HepG2 (cell line): ENCODE measurements around the gene ACACA. TPM values are rescaled to one million over a fixed set of nuclear protein-coding genes. Genes with fewer than 3 reads are reported as not detected.

ENCODE experiments used
- ATAC-seq: fragments of 200-7000 bp; cut with Tn5 transposase; 3 replicates; pipeline ENCODE4 v1.9.1; 2020; ENCODE audit warnings: mild to moderate bottlenecking, moderate library complexity
- BruUV-seq: library from RNA; stranded (reverse); fragments of 400-500 nt; replicated peaks from 2 replicates; lab custom pipeline; 2021; lab: Mats Ljungman, UMichigan
- CTCF ChIA-PET: fragments of 300-600 bp; formaldehyde crosslinking; extraction: SDS; loops from one replicate; lab custom pipeline; 2021; ENCODE audit warnings: low total read pairs, inconsistent platforms, low intra/inter-chr PET ratio; lab: Yijun Ruan, JAX
- POLR2A ChIA-PET: fragments of 350-600 bp; sonication (Branson Sonifier 250); formaldehyde crosslinking; loops from one replicate; lab custom pipeline; 2020; ENCODE audit warnings: antibody characterized with exemption, inconsistent platforms; lab: Yijun Ruan, JAX
- DNase-seq: peaks from one replicate; pipeline ENCODE4 v3.0.0-alpha.2; 2015; ENCODE audit warnings: low spot score
- FAIRE-seq: peaks from 3 replicates; lab custom pipeline; 2011; peaks lifted over from hg19 to GRCh38; lab: Jason Lieb, UNC
- H2AFZ ChIP-seq: one replicate; pipeline ENCODE4 v1.6.1; 2011; ENCODE audit warnings: low read length, inconsistent platforms
- H3K27ac ChIP-seq: fragments of 300-600 bp; 3 replicates; pipeline ENCODE4 v1.8.0; 2011; ENCODE audit warnings: mixed run types, mild to moderate bottlenecking, mixed read lengths, low read length, inconsistent platforms; ENCODE audit not compliant: insufficient read depth; ENCODE audit errors: extremely low read length
- H3K27me3 ChIP-seq, 2 experiments: fragments of 200-600 bp in 1 of 2; 2 replicates in 1 of 2; 3 replicates in 1 of 2; pipeline versions ENCODE4 v1.6.0 to v1.8.0; 2011; ENCODE audit warnings: low read length in 2 of 2, mild to moderate bottlenecking in 2 of 2, moderate library complexity in 2 of 2, inconsistent platforms in 1 of 2; ENCODE audit not compliant: insufficient read depth in 2 of 2, control insufficient read depth in 1 of 2
- H3K36me3 ChIP-seq, 2 experiments: fragments of 200-600 bp in 1 of 2; replicated peaks in 1 of 2; 2 replicates in 1 of 2; 3 replicates in 1 of 2; pipeline versions ENCODE4 v1.5.1 to v1.8.0; 2011; ENCODE audit warnings: low read length in 2 of 2, inconsistent platforms in 1 of 2; ENCODE audit not compliant: insufficient read depth in 2 of 2, control insufficient read depth in 1 of 2
- H3K4me1 ChIP-seq: 2 replicates; pipeline ENCODE4 v1.5.1; 2012; ENCODE audit warnings: low read length, inconsistent platforms; ENCODE audit not compliant: insufficient read depth
- H3K4me2 ChIP-seq: 2 replicates; pipeline ENCODE4 v1.6.0; 2011; ENCODE audit warnings: low read depth, low read length, inconsistent platforms
- H3K4me3 ChIP-seq, 3 experiments: fragments of 200-600 bp in 1 of 3; sonication (generic), shearing (Covaris generic) in 1 of 3; replicated peaks in 1 of 3; 2 replicates each; pipeline ENCODE4 v1.5.1; 2011 to 2016; ENCODE audit warnings: low read length in 3 of 3, inconsistent platforms in 2 of 3, low read depth in 2 of 3, mild to moderate bottlenecking in 2 of 3, control low read depth in 1 of 3, mixed read lengths in 1 of 3; ENCODE audit not compliant: insufficient read depth in 1 of 3
- H3K79me2 ChIP-seq: one replicate; pipeline ENCODE4 v1.6.1; 2011; ENCODE audit warnings: low read length, inconsistent platforms; ENCODE audit not compliant: insufficient read depth
- H3K9ac ChIP-seq: 2 replicates; pipeline ENCODE4 v1.6.0; 2011; ENCODE audit warnings: mild to moderate bottlenecking, low read depth, low read length, inconsistent platforms; ENCODE audit not compliant: insufficient read depth
- H3K9me3 ChIP-seq: 2 replicates; pipeline ENCODE4 v1.5.1; 2012; ENCODE audit warnings: mild to moderate bottlenecking, low read length
- H4K20me1 ChIP-seq: 2 replicates; pipeline ENCODE4 v1.6.0; 2011; ENCODE audit warnings: inconsistent platforms, mild to moderate bottlenecking, low read length, moderate library complexity; ENCODE audit not compliant: insufficient read depth
- ARID5B ChIP-seq: IDR thresholded peaks from 2 replicates; pipeline ENCODE4 v1.4.0; 2020; ENCODE audit warnings: mild to moderate bottlenecking, missing genetic modification reagents
- ATAD3A ChIP-seq: sonication (generic); formaldehyde crosslinking; IDR thresholded peaks from 2 replicates; pipeline ENCODE4 v1.4.0; 2020; ENCODE audit warnings: missing genetic modification reagents
- ATF2 ChIP-seq: sonication (generic); formaldehyde crosslinking; IDR thresholded peaks from 2 replicates; pipeline ENCODE4 v1.4.0; 2020; ENCODE audit warnings: missing genetic modification reagents
- CREB1 ChIP-seq, 2 experiments: fragments of 450-650 bp in 1 of 2; IDR thresholded peaks; 2 replicates each; pipeline ENCODE4 v1.6.1; 2016 to 2017; ENCODE audit warnings: control low read depth in 1 of 2, mild to moderate bottlenecking in 1 of 2, missing compliant biosample characterization in 1 of 2, missing genetic modification characterization in 1 of 2
- ESRRA ChIP-seq: sonication (generic); formaldehyde crosslinking; IDR thresholded peaks from 2 replicates; pipeline ENCODE4 v1.5.1; 2020; ENCODE audit warnings: mild to moderate bottlenecking, low read depth, missing genetic modification reagents
- HNF4A ChIP-seq: sonication (generic); formaldehyde crosslinking; IDR thresholded peaks from 2 replicates; pipeline ENCODE4 v1.4.0; 2020; ENCODE audit warnings: missing genetic modification reagents
- KAT7 ChIP-seq: IDR thresholded peaks from 2 replicates; pipeline ENCODE4 v1.6.1; 2018; ENCODE audit warnings: borderline replicate concordance, missing compliant biosample characterization
- RARA ChIP-seq: IDR thresholded peaks from 2 replicates; pipeline ENCODE4 v1.6.1; 2016; ENCODE audit warnings: missing genetic modification reagents, missing compliant biosample characterization
- RBM22 ChIP-seq: fragments of 200-400 bp; formaldehyde crosslinking; optimal IDR thresholded peaks from 2 replicates; pipeline ENCODE3; 2017; ENCODE audit warnings: mild to moderate bottlenecking, low read length, moderate library complexity
- ZKSCAN1 ChIP-seq: fragments of 150-350 bp; IDR thresholded peaks from 2 replicates; pipeline ENCODE4 v1.6.1; 2014; ENCODE audit warnings: low read length
- ZNF160 ChIP-seq: sonication (generic); formaldehyde crosslinking; IDR thresholded peaks from 2 replicates; pipeline ENCODE4 v1.8.0; 2022; ENCODE audit warnings: mild to moderate bottlenecking, inconsistent platforms, missing genetic modification reagents
- ZNF256 ChIP-seq: sonication (generic); formaldehyde crosslinking; conservative IDR thresholded peaks from 2 replicates; pipeline ENCODE4 v1.4.0; 2020; ENCODE audit warnings: missing genetic modification reagents
- WGBS: methylation state at CpG from one replicate; pipeline ENCODE4 v1.1.6; 2017; ENCODE audit warnings: low lambda C conversion rate; 5-methylcytosine and 5-hydroxymethylcytosine counted together
- in situ Hi-C: cut with HindIII; loops from 2 replicates; pipeline ENCODE4 v1.10.0; 2017; ENCODE audit warnings: low pct_unique_long_range_greater_than_20kb; ENCODE audit not compliant: extremely low pct_ligation_motif_present
- intact Hi-C: fragments of 100-400 bp; cut with micrococcal nuclease; formaldehyde crosslinking; loops from one replicate; pipeline ENCODE4 v1.10.0; 2022; ENCODE audit not compliant: unreplicated experiment
- polyA plus RNA-seq, 8 experiments: library from polyadenylated mRNA; depleted of rRNA in 3 of 8; stranded (reverse) in 7 of 8; unstranded in 1 of 8; fragments of >200 nt; fragmentation: Illumina TruSeq in 4 of 8; extraction: Trizol in 4 of 8; gene quantifications; 2 replicates each; pipeline versions ENCODE4 v1.2.1 to v1.2.3, GENCODE V29; 2011 to 2016; ENCODE audit warnings: low read depth in 4 of 8, missing spikeins in 1 of 8, mixed read lengths in 1 of 8; ENCODE audit not compliant: insufficient read depth in 1 of 8
- total RNA-seq, 5 experiments: library from RNA; depleted of rRNA; stranded (reverse); fragments of >200 nt; fragmentation: Illumina TruSeq; extraction: Trizol; gene quantifications; 2 replicates each; pipeline ENCODE4 v1.2.3, GENCODE V29; 2016; ENCODE audit warnings: low read depth in 1 of 5
- TF ChIP-seq, protein P1 (sequence below): sonication (generic); formaldehyde crosslinking; IDR thresholded peaks from 2 replicates; pipeline ENCODE4 v1.5.0; 2020; ENCODE audit warnings: mild to moderate bottlenecking, missing genetic modification reagents
- TF ChIP-seq, protein P2 (sequence below): IDR thresholded peaks from 2 replicates; pipeline ENCODE4 v1.6.1; 2016; ENCODE audit warnings: low read depth

ACACA gene
- total and polyA plus RNA-seq, 2 of the 13 experiments (the other 11 are each of a cell fraction or from before 2014, with no cell fraction given), result 39.2 to 47.2 TPM

DNA sequence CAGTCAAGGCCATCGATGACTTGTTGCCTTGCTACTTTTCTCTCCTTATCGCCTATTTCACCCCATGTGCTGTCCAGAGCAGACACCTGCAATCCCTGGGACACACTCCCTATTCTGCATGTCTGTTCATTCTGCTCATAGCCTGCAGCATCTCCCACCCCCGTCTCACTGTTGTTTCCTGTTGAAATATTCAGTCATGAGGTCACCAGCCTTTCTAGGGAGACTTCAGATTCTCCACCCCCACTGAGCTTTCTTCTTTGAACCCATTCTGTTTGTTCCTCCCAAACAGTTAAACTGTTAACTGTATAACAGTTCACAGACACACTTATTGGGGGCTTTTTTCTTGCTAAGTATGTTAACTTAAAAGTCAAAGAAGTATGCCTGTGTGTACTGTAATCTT, 363.4 kb downstream of the ACACA start:
- CTCF ChIA-PET, result no interaction called here
- in situ Hi-C loops, result loop anchor here (10.0 kb wide), 1 partner anchor 148 kb away; no protein-coding TSS in a partner anchor
- POLR2A ChIA-PET, result no interaction called here
- peak; percentile 32; the same call in 1 of the 2 replicates for TF ChIP-seq HNF4A
- no peak for TF ChIP-seq ATAD3A (CRISPR knock-in tag)
- TF ChIP-seq KAT7 (CRISPR knock-in tag), result no peak
- TF ChIP-seq ZNF256 (CRISPR knock-in tag), result no peak
- 0 out of 2 replicates have a peak, but pooled peaks have one; percentile 3 for TF ChIP-seq CREB1 (IDR thresholded peaks at IDR 0.05)
- no peak for TF ChIP-seq CREB1 (CRISPR knock-in tag; IDR thresholded peaks at IDR 0.05)
- TF ChIP-seq ESRRA, result no peak
- 0 out of 2 replicates have a peak, but pooled peaks have one; percentile 49 for TF ChIP-seq ZKSCAN1
- TF ChIP-seq ATF2 (CRISPR knock-in tag), result no peak
- TF ChIP-seq, protein P1, sequence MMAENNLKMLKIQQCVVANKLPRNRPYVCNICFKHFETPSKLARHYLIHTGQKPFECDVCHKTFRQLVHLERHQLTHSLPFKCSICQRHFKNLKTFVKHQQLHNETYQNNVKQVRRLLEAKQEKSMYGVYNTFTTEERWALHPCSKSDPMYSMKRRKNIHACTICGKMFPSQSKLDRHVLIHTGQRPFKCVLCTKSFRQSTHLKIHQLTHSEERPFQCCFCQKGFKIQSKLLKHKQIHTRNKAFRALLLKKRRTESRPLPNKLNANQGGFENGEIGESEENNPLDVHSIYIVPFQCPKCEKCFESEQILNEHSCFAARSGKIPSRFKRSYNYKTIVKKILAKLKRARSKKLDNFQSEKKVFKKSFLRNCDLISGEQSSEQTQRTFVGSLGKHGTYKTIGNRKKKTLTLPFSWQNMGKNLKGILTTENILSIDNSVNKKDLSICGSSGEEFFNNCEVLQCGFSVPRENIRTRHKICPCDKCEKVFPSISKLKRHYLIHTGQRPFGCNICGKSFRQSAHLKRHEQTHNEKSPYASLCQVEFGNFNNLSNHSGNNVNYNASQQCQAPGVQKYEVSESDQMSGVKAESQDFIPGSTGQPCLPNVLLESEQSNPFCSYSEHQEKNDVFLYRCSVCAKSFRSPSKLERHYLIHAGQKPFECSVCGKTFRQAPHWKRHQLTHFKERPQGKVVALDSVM (CRISPR knock-in tag), result no peak
- peak; percentile 58 for TF ChIP-seq ARID5B
- TF ChIP-seq, protein P2, sequence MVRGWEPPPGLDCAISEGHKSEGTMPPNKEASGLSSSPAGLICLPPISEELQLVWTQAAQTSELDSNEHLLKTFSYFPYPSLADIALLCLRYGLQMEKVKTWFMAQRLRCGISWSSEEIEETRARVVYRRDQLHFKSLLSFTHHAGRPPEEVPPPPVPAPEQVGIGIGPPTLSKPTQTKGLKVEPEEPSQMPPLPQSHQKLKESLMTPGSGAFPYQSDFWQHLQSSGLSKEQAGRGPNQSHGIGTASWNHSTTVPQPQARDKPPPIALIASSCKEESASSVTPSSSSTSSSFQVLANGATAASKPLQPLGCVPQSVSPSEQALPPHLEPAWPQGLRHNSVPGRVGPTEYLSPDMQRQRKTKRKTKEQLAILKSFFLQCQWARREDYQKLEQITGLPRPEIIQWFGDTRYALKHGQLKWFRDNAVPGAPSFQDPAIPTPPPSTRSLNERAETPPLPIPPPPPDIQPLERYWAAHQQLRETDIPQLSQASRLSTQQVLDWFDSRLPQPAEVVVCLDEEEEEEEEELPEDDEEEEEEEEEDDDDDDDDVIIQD (CRISPR knock-in tag), result peak; percentile 69; the same call in 1 of the 2 replicates
- peak; percentile 18 for TF ChIP-seq RBM22
- no peak for TF ChIP-seq ZNF160 (CRISPR knock-in tag)
- peak; percentile 65; the same call in 1 of the 2 replicates for TF ChIP-seq RARA

More for the DNA sequence above, 363.4 kb downstream of the ACACA start:
- no peaks in the 10 kb centered on the region for H3K9me3 ChIP-seq
- 29% methylated on average over 3 of the region's 3 CpGs for WGBS
- H3K79me2 ChIP-seq, result no peaks in the 10 kb centered on the region
- intact Hi-C loops, result loop anchor here (10.0 kb wide), 1 partner anchor 88 kb away; no protein-coding TSS in a partner anchor
- no TSS peak for BruUV-seq
- peak overlapping the region; percentile 65 for H3K27ac ChIP-seq
- H3K4me3 ChIP-seq, result peak overlapping the region in 1 of 3 experiments; percentile 20; a peak in 1 of 6 replicates
- H2AFZ ChIP-seq, result no peak overlapping the region
- DNase-seq (peak; percentile 80), ATAC-seq (peak; percentile 86), FAIRE-seq (no peak)
- H3K4me1 ChIP-seq, result peaks cover 21% of the 10 kb centered on the region
- no peaks in the 10 kb centered on the region for H3K27me3 ChIP-seq
- H3K36me3 ChIP-seq, result peaks cover 3 to 17% of the 10 kb centered on the region in 2 experiments; a peak in 4 of 5 replicates
- H3K4me2 ChIP-seq, result peak overlapping the region; percentile 67
- H4K20me1 ChIP-seq, result no peaks in the 10 kb centered on the region
- no peak overlapping the region for H3K9ac ChIP-seq
